ENCODE measurements around the gene SYT2. TPM values are rescaled to one million over a fixed set of nuclear protein-coding genes. Genes with fewer than 3 reads are reported as not detected.
A peak's percentile ranks its signal among the peaks of the same experiment; 100 is the strongest.
"Not testable (repeated sequence)": the region's sequence is repeated elsewhere in the genome, so short reads cannot be mapped to it uniquely, and the experiment has no call there.

Gene SYT2
- total RNA-seq, 1 experiment from 2014 or later = 0.06 TPM

- no peaks in the 10 kb centered on the region for H3K4me1 ChIP-seq
- no peak for DNase-seq
- no peaks in the 10 kb centered on the region for H3K9me3 ChIP-seq (replicated peaks)
- H3K4me3 ChIP-seq = no peak overlapping the region
- 0 out of 2 replicates have a peak, but pooled peaks cover 5% of the 10 kb centered on the region for H3K27me3 ChIP-seq
- no peaks in the 10 kb centered on the region for H3K36me3 ChIP-seq
- no peak overlapping the region for H3K27ac ChIP-seq
Observed at GRCh38 chr1:202649553-202650392, 60.5 kb downstream of the SYT2 start.

- Histone ChIP-seq H3K27me3 (0 out of 2 replicates have a peak, but pooled peaks cover 5% of the 10 kb centered on the region), H3K36me3 (no peaks in the 10 kb centered on the region), H3K27ac (no peak overlapping the region), H3K9me3 (replicated peaks) (no peaks in the 10 kb centered on the region), H3K4me3 (no peak overlapping the region), H3K4me1 (no peaks in the 10 kb centered on the region; the same call in 1 of the 2 replicates)
- DNase-seq = no peak
Observed at GRCh38 chr1:202648605-202649226, 61.5 kb downstream of the SYT2 start.

GRCh38 chr1:202645097-202645476 is 65.2 kb downstream of the SYT2 start:
- Histone ChIP-seq H3K36me3 (no peaks in the 10 kb centered on the region), H3K9me3 (replicated peaks) (no peaks in the 10 kb centered on the region), H3K4me1 (peaks cover 9% of the 10 kb centered on the region; the same call in 1 of the 2 replicates), H3K4me3 (no peak overlapping the region), H3K27ac (no peak overlapping the region), H3K27me3 (0 out of 2 replicates have a peak, but pooled peaks cover 2% of the 10 kb centered on the region)
- no peak for DNase-seq

- no peaks in the 10 kb centered on the region for H3K27me3 ChIP-seq
- no peak overlapping the region for H3K27ac ChIP-seq
- peak in 1 of 2 experiments; percentile 41 for DNase-seq
- H3K9me3 ChIP-seq (replicated peaks) = no peaks in the 10 kb centered on the region
- peak overlapping the region; percentile 65 for H3K4me3 ChIP-seq
- H3K36me3 ChIP-seq = no peaks in the 10 kb centered on the region
- H3K4me1 ChIP-seq = peaks cover 9% of the 10 kb centered on the region; the same call in 1 of the 2 replicates
Observed at GRCh38 chr1:202644219-202645096, 65.8 kb downstream of the SYT2 start.

- Histone ChIP-seq H3K4me3 (peak overlapping the region; percentile 65), H3K27me3 (no peaks in the 10 kb centered on the region), H3K36me3 (no peaks in the 10 kb centered on the region), H3K9me3 (replicated peaks) (no peaks in the 10 kb centered on the region), H3K27ac (no peak overlapping the region), H3K4me1 (peaks cover 9% of the 10 kb centered on the region; the same call in 1 of the 2 replicates)
- DNase-seq = peak; percentile 36 to 56
Observed at GRCh38 chr1:202643397-202644218, 66.6 kb downstream of the SYT2 start.

DNA sequence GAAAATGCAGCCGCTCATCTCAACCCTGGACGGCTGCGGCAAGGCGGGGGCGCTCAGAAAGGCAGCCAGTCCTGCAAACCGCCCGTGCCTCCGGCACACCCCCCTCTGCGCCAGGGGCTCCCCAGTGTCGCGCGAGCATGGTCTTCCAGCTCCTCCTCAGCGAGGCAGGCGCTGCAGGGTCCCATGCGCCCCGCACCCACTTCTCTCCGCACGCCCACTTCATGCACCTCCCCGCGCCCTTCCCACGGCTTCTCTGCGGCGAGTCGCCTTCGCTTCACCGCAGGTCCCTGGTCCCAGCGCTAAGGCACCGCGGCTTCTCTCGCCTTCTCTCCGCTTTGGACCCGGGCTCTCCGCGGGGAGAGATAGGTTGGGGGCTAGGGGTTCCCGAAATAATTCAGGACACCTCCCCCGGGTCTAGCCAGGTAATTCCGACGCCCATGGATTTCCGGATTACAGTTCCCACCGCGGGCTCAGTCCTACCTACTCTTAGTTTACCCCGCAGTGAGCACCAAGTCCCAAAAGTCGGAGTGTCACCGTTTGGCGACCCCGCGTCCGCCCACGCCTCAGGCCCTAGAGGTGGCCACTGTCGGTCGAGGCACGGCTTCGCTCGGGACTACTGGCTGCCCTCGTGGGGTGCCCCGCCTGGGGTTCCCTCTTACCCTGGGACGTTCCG is 67.5 kb downstream of the SYT2 start:
- Histone ChIP-seq H3K4me1 (peaks cover 15% of the 10 kb centered on the region; the same call in 1 of the 2 replicates), H3K4me3 (no peak overlapping the region; the same call in 1 of the 2 replicates), H3K27me3 (no peaks in the 10 kb centered on the region), H3K9me3 (replicated peaks) (no peaks in the 10 kb centered on the region), H3K36me3 (no peaks in the 10 kb centered on the region), H3K27ac (no peak overlapping the region)
- DNase-seq = no peak

- Histone ChIP-seq H3K4me3 (no peak overlapping the region), H3K27me3 (no peaks in the 10 kb centered on the region), H3K9me3 (replicated peaks) (no peaks in the 10 kb centered on the region), H3K36me3 (no peaks in the 10 kb centered on the region), H3K4me1 (peaks cover 18% of the 10 kb centered on the region; the same call in 1 of the 2 replicates), H3K27ac (no peak overlapping the region)
- no peak for DNase-seq
Observed at GRCh38 chr1:202642212-202642611, 68.0 kb downstream of the SYT2 start.

GRCh38 chr1:202639500-202639899 is 70.8 kb downstream of the SYT2 start:
- H3K27me3 ChIP-seq = no peaks in the 10 kb centered on the region
- no peak overlapping the region for H3K4me3 ChIP-seq
- no peaks in the 10 kb centered on the region for H3K36me3 ChIP-seq
- no peak for DNase-seq
- H3K27ac ChIP-seq = no peak overlapping the region
- peaks cover 18% of the 10 kb centered on the region; the same call in 1 of the 2 replicates for H3K4me1 ChIP-seq
- H3K9me3 ChIP-seq (replicated peaks) = no peaks in the 10 kb centered on the region

- H3K4me1 ChIP-seq = peaks cover 18% of the 10 kb centered on the region; the same call in 1 of the 2 replicates
- not testable (repeated sequence) for DNase-seq; H3K4me3 ChIP-seq; H3K36me3 ChIP-seq; H3K27ac ChIP-seq; H3K9me3 ChIP-seq (replicated peaks); H3K27me3 ChIP-seq
Observed at GRCh38 chr1:202638701-202639305, 71.5 kb downstream of the SYT2 start.

DNA sequence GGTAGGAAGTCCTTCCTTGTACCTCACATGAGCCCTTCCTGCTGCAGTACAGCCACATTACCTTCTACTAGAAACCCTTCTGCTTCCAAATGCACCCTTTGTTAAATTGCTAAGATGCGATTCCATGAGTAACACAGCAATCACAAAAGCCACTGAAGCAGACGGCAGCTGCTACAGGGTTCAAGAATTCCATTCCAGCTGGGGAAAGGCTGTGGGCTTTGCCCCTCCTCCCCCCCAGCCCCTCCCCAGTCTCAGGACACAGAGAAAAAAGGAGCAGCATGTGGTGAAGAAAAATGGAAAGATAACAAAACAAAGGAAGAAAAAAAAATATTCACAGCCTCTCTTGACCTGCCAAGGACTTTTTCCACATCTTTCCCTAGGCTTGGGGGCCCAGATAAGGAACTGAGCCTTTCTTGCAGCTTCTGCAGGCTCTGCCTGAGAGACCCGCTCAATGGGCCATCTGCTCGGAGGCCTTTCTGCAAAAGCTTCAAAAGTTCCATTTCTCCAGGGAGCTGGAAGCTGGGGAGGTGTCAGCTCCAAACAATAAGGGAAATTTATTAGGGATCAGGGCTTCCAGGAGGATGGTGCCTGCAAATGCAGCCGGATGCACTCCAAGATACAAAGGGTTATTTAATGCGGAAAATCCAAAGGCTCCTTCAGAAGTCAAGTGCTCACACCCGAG is 72.1 kb downstream of the SYT2 start:
- DNase-seq = peak in 1 of 2 experiments; percentile 53
- Histone ChIP-seq H3K27ac (no peak overlapping the region), H3K27me3 (no peaks in the 10 kb centered on the region)

GRCh38 chr1:202637321-202638018 is 72.8 kb downstream of the SYT2 start:
- H3K27ac ChIP-seq; H3K36me3 ChIP-seq; H3K27me3 ChIP-seq; H3K9me3 ChIP-seq (replicated peaks); DNase-seq; H3K4me3 ChIP-seq: not testable (repeated sequence)
- peaks cover 18% of the 10 kb centered on the region; the same call in 1 of the 2 replicates for H3K4me1 ChIP-seq

More for the DNA sequence above, 72.1 kb downstream of the SYT2 start:
- no peaks in the 10 kb centered on the region for H3K36me3 ChIP-seq
- no peak overlapping the region for H3K4me3 ChIP-seq
- H3K4me1 ChIP-seq = peaks cover 18% of the 10 kb centered on the region; the same call in 1 of the 2 replicates
- H3K9me3 ChIP-seq (replicated peaks) = no peaks in the 10 kb centered on the region

GRCh38 chr1:202636171-202636570 is 74.1 kb downstream of the SYT2 start:
- peaks cover 16% of the 10 kb centered on the region; the same call in 1 of the 2 replicates for H3K4me1 ChIP-seq
- H3K27ac ChIP-seq; H3K9me3 ChIP-seq (replicated peaks); H3K4me3 ChIP-seq; DNase-seq; H3K27me3 ChIP-seq; H3K36me3 ChIP-seq: not testable (repeated sequence)
